ENCODE results near the gene CARM1.

DNA sequence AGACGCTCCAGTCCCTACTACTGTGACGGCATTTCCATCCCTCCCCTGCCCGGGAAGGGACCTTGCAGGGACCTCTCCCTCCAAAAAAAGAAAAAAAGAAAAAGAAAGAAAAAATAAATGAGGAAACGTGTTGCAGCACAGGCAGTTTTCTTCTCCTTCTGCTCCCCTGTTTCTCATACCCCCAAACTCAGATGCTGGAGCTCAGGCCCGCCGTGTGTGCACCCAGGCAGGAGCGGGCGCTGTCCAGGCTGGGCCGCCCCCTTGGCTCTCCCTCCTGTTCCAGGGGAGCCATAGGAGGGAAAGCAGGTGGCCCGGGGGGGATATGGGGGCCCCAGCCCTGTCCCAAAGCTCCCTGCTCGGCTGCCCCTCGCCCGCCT, 51.3 kb downstream of the CARM1 start:
- TF ChIP-seq, protein P1, sequence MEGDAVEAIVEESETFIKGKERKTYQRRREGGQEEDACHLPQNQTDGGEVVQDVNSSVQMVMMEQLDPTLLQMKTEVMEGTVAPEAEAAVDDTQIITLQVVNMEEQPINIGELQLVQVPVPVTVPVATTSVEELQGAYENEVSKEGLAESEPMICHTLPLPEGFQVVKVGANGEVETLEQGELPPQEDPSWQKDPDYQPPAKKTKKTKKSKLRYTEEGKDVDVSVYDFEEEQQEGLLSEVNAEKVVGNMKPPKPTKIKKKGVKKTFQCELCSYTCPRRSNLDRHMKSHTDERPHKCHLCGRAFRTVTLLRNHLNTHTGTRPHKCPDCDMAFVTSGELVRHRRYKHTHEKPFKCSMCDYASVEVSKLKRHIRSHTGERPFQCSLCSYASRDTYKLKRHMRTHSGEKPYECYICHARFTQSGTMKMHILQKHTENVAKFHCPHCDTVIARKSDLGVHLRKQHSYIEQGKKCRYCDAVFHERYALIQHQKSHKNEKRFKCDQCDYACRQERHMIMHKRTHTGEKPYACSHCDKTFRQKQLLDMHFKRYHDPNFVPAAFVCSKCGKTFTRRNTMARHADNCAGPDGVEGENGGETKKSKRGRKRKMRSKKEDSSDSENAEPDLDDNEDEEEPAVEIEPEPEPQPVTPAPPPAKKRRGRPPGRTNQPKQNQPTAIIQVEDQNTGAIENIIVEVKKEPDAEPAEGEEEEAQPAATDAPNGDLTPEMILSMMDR (IDR thresholded peaks at IDR 0.05): no peak
- TF ChIP-seq POLR2A (IDR thresholded peaks at IDR 0.05): no peak
